ENCODE measurements around the gene ASIC4. TPM values are rescaled to one million over a fixed set of nuclear protein-coding genes. Genes with fewer than 3 reads are reported as not detected.

The ASIC4 gene
- polyA plus RNA-seq, 1 donor (not counting 4 experiments of a cell fraction or from before 2014, with no cell fraction given) = not detected

GRCh38 chr2:219475697-219476651, 38.3 kb upstream of the ASIC4 start:
- no peak overlapping the region for H3K4me3 ChIP-seq (ENCODE audit: control insufficient read depth in 2 of 3, extremely low read depth in 1 of 3, insufficient read depth in 2 of 3, low read depth in 1 of 3, low read length in 3 of 3)
- no peaks in the 10 kb centered on the region for H3K4me1 ChIP-seq (ENCODE audit: control insufficient read depth, extremely low read depth, insufficient read depth, low read length)
- dilution Hi-C loops (cut with MboI; ENCODE audit: extremely low pct_ligation_motif_present, low sequenced_read_pairs) = no loop called here
- peaks cover 0 to 24% of the 10 kb centered on the region in 2 experiments for H3K36me3 ChIP-seq (ENCODE audit: control insufficient read depth in 2 of 2, extremely low read depth in 1 of 2, insufficient read depth in 2 of 2, low read length in 2 of 2)
- H3K79me2 ChIP-seq (ENCODE audit: control insufficient read depth, insufficient read depth, low read length) = no peaks in the 10 kb centered on the region
- FAIRE-seq (no peak), DNase-seq (ENCODE audit: low read depth, low spot score) (no peak)
- no peak overlapping the region for H2AFZ ChIP-seq (ENCODE audit: control insufficient read depth, low read length)
- H3K4me2 ChIP-seq (ENCODE audit: control insufficient read depth, extremely low read depth, insufficient read depth, low read depth, low read length) = no peak overlapping the region
- no peaks in the 10 kb centered on the region for H3K9me3 ChIP-seq (ENCODE audit: control insufficient read depth, low read depth, low read length)
- no peak overlapping the region for H3K9ac ChIP-seq (ENCODE audit: control insufficient read depth, extremely low read depth, insufficient read depth, low read length)
- H3K9me1 ChIP-seq (ENCODE audit: control insufficient read depth, extremely low read depth, insufficient read depth, low read length) = no peaks in the 10 kb centered on the region
- no peaks in the 10 kb centered on the region for H4K20me1 ChIP-seq (ENCODE audit: control insufficient read depth, extremely low read depth, insufficient read depth, low read length)
- no peaks in the 10 kb centered on the region for H3K27me3 ChIP-seq (ENCODE audit: control insufficient read depth, extremely low read depth, insufficient read depth, low read length)
- no peak overlapping the region for H3K27ac ChIP-seq (ENCODE audit: control insufficient read depth, insufficient read depth, low read length)
- TF ChIP-seq, protein P1, sequence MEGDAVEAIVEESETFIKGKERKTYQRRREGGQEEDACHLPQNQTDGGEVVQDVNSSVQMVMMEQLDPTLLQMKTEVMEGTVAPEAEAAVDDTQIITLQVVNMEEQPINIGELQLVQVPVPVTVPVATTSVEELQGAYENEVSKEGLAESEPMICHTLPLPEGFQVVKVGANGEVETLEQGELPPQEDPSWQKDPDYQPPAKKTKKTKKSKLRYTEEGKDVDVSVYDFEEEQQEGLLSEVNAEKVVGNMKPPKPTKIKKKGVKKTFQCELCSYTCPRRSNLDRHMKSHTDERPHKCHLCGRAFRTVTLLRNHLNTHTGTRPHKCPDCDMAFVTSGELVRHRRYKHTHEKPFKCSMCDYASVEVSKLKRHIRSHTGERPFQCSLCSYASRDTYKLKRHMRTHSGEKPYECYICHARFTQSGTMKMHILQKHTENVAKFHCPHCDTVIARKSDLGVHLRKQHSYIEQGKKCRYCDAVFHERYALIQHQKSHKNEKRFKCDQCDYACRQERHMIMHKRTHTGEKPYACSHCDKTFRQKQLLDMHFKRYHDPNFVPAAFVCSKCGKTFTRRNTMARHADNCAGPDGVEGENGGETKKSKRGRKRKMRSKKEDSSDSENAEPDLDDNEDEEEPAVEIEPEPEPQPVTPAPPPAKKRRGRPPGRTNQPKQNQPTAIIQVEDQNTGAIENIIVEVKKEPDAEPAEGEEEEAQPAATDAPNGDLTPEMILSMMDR (optimal IDR thresholded peaks at IDR 0.05 in 1 of 3, IDR thresholded peaks at IDR 0.05 in 1 of 3, conservative IDR thresholded peaks at IDR 0.05 in 1 of 3; ENCODE audit: extremely low read depth in 1 of 3, insufficient read depth in 2 of 3, low read length in 3 of 3) = peak; percentile 81 to 89 (median 82)
- no peak for TF ChIP-seq EZH2 (IDR thresholded peaks at IDR 0.05; ENCODE audit: low read length)

DNA sequence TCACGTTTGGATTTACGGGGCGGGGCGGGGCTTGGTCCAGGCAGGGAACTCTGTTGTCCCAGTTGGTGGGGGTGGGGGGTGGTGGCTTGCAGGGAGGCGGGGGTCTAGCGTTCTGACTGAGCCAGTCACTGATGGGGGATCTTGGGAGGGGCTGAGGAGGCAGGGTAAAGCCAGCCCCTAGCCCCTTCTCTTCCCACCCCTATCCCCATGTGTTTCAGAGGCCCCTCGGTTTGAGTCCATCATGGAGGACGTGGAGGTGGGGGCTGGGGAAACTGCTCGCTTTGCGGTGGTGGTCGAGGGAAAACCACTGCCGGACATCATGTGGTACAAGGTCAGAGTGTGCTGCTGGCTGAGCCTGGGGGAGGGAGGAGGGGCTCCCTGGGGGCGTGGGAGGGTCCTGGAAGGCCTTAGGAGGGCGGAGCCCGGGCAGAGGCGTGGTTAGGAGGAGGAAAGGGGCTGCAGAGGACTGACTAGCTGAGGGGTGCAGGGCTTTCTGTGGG, 37.6 kb upstream of the ASIC4 start:
- Histone ChIP-seq H3K27ac (ENCODE audit: control insufficient read depth, insufficient read depth, low read length) (no peak overlapping the region), H4K20me1 (ENCODE audit: control insufficient read depth, extremely low read depth, insufficient read depth, low read length) (no peaks in the 10 kb centered on the region), H3K79me2 (ENCODE audit: control insufficient read depth, insufficient read depth, low read length) (no peaks in the 10 kb centered on the region), H3K9me1 (ENCODE audit: control insufficient read depth, extremely low read depth, insufficient read depth, low read length) (no peaks in the 10 kb centered on the region), H3K4me1 (ENCODE audit: control insufficient read depth, extremely low read depth, insufficient read depth, low read length) (no peaks in the 10 kb centered on the region), H3K4me3 (ENCODE audit: control insufficient read depth in 2 of 3, extremely low read depth in 1 of 3, insufficient read depth in 2 of 3, low read depth in 1 of 3, low read length in 3 of 3) (no peak overlapping the region), H3K9ac (ENCODE audit: control insufficient read depth, extremely low read depth, insufficient read depth, low read length) (no peak overlapping the region), H2AFZ (ENCODE audit: control insufficient read depth, low read length) (no peak overlapping the region), H3K4me2 (ENCODE audit: control insufficient read depth, extremely low read depth, insufficient read depth, low read depth, low read length) (no peak overlapping the region), H3K36me3 (ENCODE audit: control insufficient read depth in 2 of 2, extremely low read depth in 1 of 2, insufficient read depth in 2 of 2, low read length in 2 of 2) (peaks cover 0 to 23% of the 10 kb centered on the region in 2 experiments), H3K9me3 (ENCODE audit: control insufficient read depth, low read depth, low read length) (no peaks in the 10 kb centered on the region), H3K27me3 (ENCODE audit: control insufficient read depth, extremely low read depth, insufficient read depth, low read length) (no peaks in the 10 kb centered on the region)
- no peak for FAIRE-seq
- TF ChIP-seq, protein P1 (optimal IDR thresholded peaks at IDR 0.05 in 1 of 3, IDR thresholded peaks at IDR 0.05 in 1 of 3, conservative IDR thresholded peaks at IDR 0.05 in 1 of 3; ENCODE audit: extremely low read depth in 1 of 3, insufficient read depth in 2 of 3, low read length in 3 of 3) = no peak
- TF ChIP-seq EZH2 (IDR thresholded peaks at IDR 0.05; ENCODE audit: low read length) = no peak
- DNase-seq (ENCODE audit: low read depth, low spot score) = no peak
- dilution Hi-C loops (cut with MboI; ENCODE audit: extremely low pct_ligation_motif_present, low sequenced_read_pairs) = no loop called here
